Measurements from ENCODE around the gene MTRF1. TPM values are rescaled to one million over a fixed set of nuclear protein-coding genes. Genes with fewer than 3 reads are reported as not detected.
A peak's percentile ranks its signal among the peaks of the same experiment; 100 is the strongest.
"Not testable (repeated sequence)": the region's sequence is repeated elsewhere in the genome, so short reads cannot be mapped to it uniquely, and the experiment has no call there.

The MTRF1 gene
- polyA plus RNA-seq, 2 donors = 7.7 to 13.7 TPM

DNA sequence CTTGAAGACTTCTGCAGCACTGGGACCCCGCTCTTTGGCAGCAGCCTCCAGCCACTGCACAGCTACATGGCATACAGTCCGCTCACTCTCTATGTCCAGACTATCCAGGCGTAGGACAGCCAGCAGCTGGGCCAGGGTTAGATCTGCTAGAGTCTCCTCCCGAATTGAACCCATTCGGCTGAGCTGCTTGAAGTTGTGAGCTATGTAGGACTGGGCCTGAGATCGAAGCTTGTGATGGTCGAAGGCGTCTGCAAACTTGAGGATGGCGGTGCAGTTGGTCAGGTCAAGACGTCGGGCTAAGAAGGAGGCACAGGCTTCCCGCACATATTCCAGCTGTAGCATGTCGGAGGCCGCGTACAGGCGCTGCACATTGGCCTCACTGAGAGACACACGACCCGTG lies 69.9 kb downstream of the MTRF1 start:
- H3K4me1 ChIP-seq (ENCODE audit: control insufficient read depth in 2 of 2, insufficient read depth in 2 of 2, low read length in 1 of 2) = peaks cover 0 to 8% of the 10 kb centered on the region in 2 donors
- no peaks in the 10 kb centered on the region for H3K36me3 ChIP-seq (ENCODE audit: control insufficient read depth in 2 of 2, insufficient read depth in 2 of 2, low read length in 1 of 2)
- no peak overlapping the region for H3K27ac ChIP-seq (ENCODE audit: low read depth in 2 of 2, low read length in 1 of 2)
- WGBS, 2 donors = 95 to 98% methylated on average over 17 to 18 of the region's 18 CpGs
- H3K9me3 ChIP-seq (ENCODE audit: control insufficient read depth in 2 of 2, insufficient read depth in 1 of 2, low read depth in 1 of 2, low read length in 1 of 2) = no peaks in the 10 kb centered on the region
- no peaks in the 10 kb centered on the region for H3K27me3 ChIP-seq (ENCODE audit: control insufficient read depth in 1 of 2, insufficient read depth in 2 of 2, low read length in 2 of 2)
- H3K4me3 ChIP-seq (ENCODE audit: low read depth in 1 of 2, low read length in 2 of 2) = peak overlapping the region; percentile 65 to 77

DNA sequence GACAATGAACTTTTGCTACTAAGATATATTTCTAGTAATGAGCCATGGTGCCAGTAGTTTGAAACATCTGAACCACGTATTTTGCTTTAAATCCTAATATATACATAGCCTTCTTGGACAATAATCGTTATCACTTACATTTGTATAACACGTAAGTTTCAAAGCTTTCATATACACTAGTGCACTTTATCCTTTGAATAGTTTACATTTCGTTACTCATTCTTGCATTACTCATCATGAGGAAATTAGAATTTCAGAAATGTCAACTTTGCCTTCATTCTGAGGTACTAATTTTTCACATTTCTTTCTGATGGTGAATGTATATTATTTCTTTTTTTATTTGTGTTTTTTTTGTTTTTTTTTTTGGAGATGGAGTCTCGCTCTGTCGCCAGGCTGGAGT lies 74.8 kb downstream of the MTRF1 start:
- Histone ChIP-seq H3K27ac (ENCODE audit: low read depth in 2 of 2, low read length in 1 of 2) (no peak overlapping the region), H3K27me3 (ENCODE audit: control insufficient read depth in 1 of 2, insufficient read depth in 2 of 2, low read length in 2 of 2) (no peaks in the 10 kb centered on the region)
- 74 to 80% methylated on average over 6 of the region's 6 CpGs for WGBS, 2 donors

DNA sequence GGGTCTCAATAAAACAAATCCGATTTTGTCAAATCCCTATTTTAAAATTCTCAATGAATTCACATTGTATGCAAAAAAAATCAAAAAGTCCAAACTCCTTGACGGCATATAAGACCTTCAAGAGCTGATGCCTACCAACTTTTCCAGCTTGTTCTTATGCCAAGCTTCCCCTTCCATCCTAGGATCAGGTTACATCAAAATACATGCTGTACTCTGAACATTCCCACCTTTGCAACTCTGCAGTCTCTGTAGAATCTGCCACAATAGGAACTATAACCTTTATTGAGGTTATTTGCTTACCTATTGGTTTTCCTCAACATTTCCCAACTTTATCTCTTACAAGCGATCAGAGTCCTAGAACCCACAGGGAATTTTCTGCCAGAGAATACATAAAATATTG lies 76.9 kb downstream of the MTRF1 start:
- H3K4me3 ChIP-seq (ENCODE audit: low read depth in 1 of 2, low read length in 2 of 2) = no peak overlapping the region
- H3K4me1 ChIP-seq (ENCODE audit: control insufficient read depth in 2 of 2, insufficient read depth in 2 of 2, low read length in 1 of 2) = no peaks in the 10 kb centered on the region
- no peak overlapping the region for H3K27ac ChIP-seq (ENCODE audit: low read depth in 2 of 2, low read length in 1 of 2)
- no peaks in the 10 kb centered on the region for H3K27me3 ChIP-seq (ENCODE audit: control insufficient read depth in 1 of 2, insufficient read depth in 2 of 2, low read length in 2 of 2)
- H3K9me3 ChIP-seq (ENCODE audit: control insufficient read depth in 2 of 2, insufficient read depth in 1 of 2, low read depth in 1 of 2, low read length in 1 of 2) = no peaks in the 10 kb centered on the region
- WGBS, 2 donors = 91 to 95% methylated on average over 3 of the region's 3 CpGs
- no peaks in the 10 kb centered on the region for H3K36me3 ChIP-seq (ENCODE audit: control insufficient read depth in 2 of 2, insufficient read depth in 2 of 2, low read length in 1 of 2)

More for the DNA sequence above, 74.8 kb downstream of the MTRF1 start:
- H3K4me1 ChIP-seq (ENCODE audit: control insufficient read depth in 2 of 2, insufficient read depth in 2 of 2, low read length in 1 of 2) = peaks cover 0 to 3% of the 10 kb centered on the region in 2 donors
- H3K9me3 ChIP-seq (ENCODE audit: control insufficient read depth in 2 of 2, insufficient read depth in 1 of 2, low read depth in 1 of 2, low read length in 1 of 2) = no peaks in the 10 kb centered on the region
- no peak overlapping the region for H3K4me3 ChIP-seq (ENCODE audit: low read depth in 1 of 2, low read length in 2 of 2)
- H3K36me3 ChIP-seq (ENCODE audit: control insufficient read depth in 2 of 2, insufficient read depth in 2 of 2, low read length in 1 of 2) = no peaks in the 10 kb centered on the region

DNA sequence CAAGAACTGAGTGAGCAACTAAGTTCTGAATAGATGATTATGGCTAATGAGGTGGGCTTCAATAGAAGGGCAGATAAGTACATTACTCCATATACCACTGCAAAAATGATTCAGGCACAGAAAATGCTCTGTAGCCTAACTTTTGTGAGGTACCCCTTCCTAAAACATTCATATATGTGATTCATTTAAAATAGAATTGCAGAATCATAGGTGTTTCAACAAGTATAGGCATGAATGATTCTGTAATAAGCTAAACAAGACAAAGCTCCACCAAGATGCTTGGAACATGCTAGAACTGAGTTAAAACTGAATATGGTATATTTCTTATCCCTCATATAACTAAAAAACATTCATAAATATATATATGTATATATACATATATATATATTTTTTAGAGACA lies 81.1 kb downstream of the MTRF1 start:
- Histone ChIP-seq H3K36me3 (ENCODE audit: control insufficient read depth in 2 of 2, insufficient read depth in 2 of 2, low read length in 1 of 2) (no peaks in the 10 kb centered on the region), H3K4me3 (ENCODE audit: low read depth in 1 of 2, low read length in 2 of 2) (no peak overlapping the region), H3K4me1 (ENCODE audit: control insufficient read depth in 2 of 2, insufficient read depth in 2 of 2, low read length in 1 of 2) (no peaks in the 10 kb centered on the region), H3K9me3 (ENCODE audit: control insufficient read depth in 2 of 2, insufficient read depth in 1 of 2, low read depth in 1 of 2, low read length in 1 of 2) (no peaks in the 10 kb centered on the region), H3K27me3 (ENCODE audit: control insufficient read depth in 1 of 2, insufficient read depth in 2 of 2, low read length in 2 of 2) (no peaks in the 10 kb centered on the region), H3K27ac (ENCODE audit: low read depth in 2 of 2, low read length in 1 of 2) (no peak overlapping the region)

DNA sequence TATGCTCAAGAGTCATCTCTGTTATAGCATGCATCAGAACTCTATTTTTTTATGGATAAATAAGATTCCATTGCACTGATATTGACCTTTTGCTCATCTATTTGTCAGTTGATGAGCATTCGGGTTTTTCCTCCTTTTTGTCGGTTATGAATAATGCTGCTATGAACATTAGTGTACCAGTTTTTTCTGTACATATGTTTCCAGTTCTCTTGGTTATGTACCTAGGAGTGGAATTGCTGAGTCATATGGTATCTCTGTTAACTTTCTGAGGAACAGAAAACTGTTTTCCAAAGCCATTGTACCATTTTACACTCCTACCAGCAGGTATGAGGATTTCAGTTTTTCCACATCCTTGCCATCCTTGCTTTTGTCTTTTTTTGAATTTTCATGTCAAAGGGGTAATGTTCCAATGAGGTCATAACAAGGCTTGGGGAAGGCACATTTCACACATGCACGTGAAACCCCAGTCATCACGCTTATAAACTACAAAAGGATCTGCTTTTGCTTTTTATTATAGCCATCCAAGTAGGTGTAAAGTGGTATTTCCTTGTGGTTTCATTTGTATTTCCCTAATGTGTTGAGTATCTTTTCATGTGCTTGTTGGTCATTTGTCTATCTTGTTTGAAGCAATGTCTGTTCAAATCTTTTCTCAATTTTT lies 83.7 kb downstream of the MTRF1 start:
- H3K4me3 ChIP-seq (ENCODE audit: low read depth in 1 of 2, low read length in 2 of 2) = no peak overlapping the region
- 78 to 79% methylated on average over 4 of the region's 4 CpGs for WGBS, 2 donors
- H3K27me3 ChIP-seq (ENCODE audit: control insufficient read depth in 1 of 2, insufficient read depth in 2 of 2, low read length in 2 of 2) = no peaks in the 10 kb centered on the region
- H3K4me1 ChIP-seq (ENCODE audit: control insufficient read depth in 2 of 2, insufficient read depth in 2 of 2, low read length in 1 of 2) = no peaks in the 10 kb centered on the region
- no peak overlapping the region for H3K27ac ChIP-seq (ENCODE audit: low read depth in 2 of 2, low read length in 1 of 2)
- no peaks in the 10 kb centered on the region for H3K36me3 ChIP-seq (ENCODE audit: control insufficient read depth in 2 of 2, insufficient read depth in 2 of 2, low read length in 1 of 2)
- H3K9me3 ChIP-seq (ENCODE audit: control insufficient read depth in 2 of 2, insufficient read depth in 1 of 2, low read depth in 1 of 2, low read length in 1 of 2) = no peaks in the 10 kb centered on the region

DNA sequence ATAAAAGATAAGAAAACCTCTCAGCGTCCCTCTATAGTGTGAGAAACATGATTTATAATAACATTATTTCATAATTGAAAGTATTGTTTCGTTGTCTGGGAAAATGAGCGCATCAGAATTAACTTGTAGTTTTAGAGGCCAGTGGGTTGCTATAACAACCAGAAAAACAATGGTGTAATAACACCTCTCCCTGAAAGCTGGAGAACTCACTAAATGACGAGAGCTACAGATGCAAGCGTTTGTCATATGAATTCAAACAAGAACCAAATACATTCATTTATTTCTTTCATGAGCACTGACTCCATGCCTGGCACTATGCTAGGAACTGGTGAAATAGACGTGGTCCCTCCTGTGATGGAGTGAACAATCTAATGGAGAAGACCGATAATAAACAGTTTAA lies 85.3 kb downstream of the MTRF1 start:
- Histone ChIP-seq H3K27ac (ENCODE audit: low read depth in 2 of 2, low read length in 1 of 2) (no peak overlapping the region), H3K9me3 (ENCODE audit: control insufficient read depth in 2 of 2, insufficient read depth in 1 of 2, low read depth in 1 of 2, low read length in 1 of 2) (no peaks in the 10 kb centered on the region)
- WGBS, 2 donors = 73 to 79% methylated on average over 7 of the region's 7 CpGs

DNA sequence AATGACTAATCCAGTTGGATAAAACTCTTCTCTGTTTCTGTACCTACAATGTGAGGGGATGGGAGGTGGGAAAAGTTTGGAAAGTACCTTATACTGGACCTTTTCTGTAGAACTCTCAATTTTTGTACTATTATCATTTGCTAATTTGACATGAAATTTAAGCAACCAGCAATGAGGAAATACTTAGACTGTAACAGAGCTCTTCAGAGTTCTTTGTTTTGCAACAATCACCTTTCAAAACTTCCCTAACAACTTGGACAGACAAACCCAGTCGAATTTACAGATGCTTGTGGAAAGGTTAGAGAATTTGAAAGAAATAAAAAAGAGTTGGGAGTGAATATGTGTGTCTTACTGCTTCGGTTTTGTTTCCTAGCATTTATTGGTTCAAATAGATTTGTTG lies 85.8 kb downstream of the MTRF1 start:
- Histone ChIP-seq H3K4me1 (ENCODE audit: control insufficient read depth in 2 of 2, insufficient read depth in 2 of 2, low read length in 1 of 2) (no peaks in the 10 kb centered on the region), H3K36me3 (ENCODE audit: control insufficient read depth in 2 of 2, insufficient read depth in 2 of 2, low read length in 1 of 2) (no peaks in the 10 kb centered on the region), H3K27ac (ENCODE audit: low read depth in 2 of 2, low read length in 1 of 2) (no peak overlapping the region), H3K9me3 (ENCODE audit: control insufficient read depth in 2 of 2, insufficient read depth in 1 of 2, low read depth in 1 of 2, low read length in 1 of 2) (no peaks in the 10 kb centered on the region), H3K27me3 (ENCODE audit: control insufficient read depth in 1 of 2, insufficient read depth in 2 of 2, low read length in 2 of 2) (no peaks in the 10 kb centered on the region), H3K4me3 (ENCODE audit: low read depth in 1 of 2, low read length in 2 of 2) (no peak overlapping the region)
- 30 to 37% methylated on average over 2 of the region's 2 CpGs for WGBS, 2 donors

More for the DNA sequence above, 85.3 kb downstream of the MTRF1 start:
- no peak overlapping the region for H3K4me3 ChIP-seq (ENCODE audit: low read depth in 1 of 2, low read length in 2 of 2)
- no peaks in the 10 kb centered on the region for H3K36me3 ChIP-seq (ENCODE audit: control insufficient read depth in 2 of 2, insufficient read depth in 2 of 2, low read length in 1 of 2)
- H3K27me3 ChIP-seq (ENCODE audit: control insufficient read depth in 1 of 2, insufficient read depth in 2 of 2, low read length in 2 of 2) = no peaks in the 10 kb centered on the region
- no peaks in the 10 kb centered on the region for H3K4me1 ChIP-seq (ENCODE audit: control insufficient read depth in 2 of 2, insufficient read depth in 2 of 2, low read length in 1 of 2)

DNA sequence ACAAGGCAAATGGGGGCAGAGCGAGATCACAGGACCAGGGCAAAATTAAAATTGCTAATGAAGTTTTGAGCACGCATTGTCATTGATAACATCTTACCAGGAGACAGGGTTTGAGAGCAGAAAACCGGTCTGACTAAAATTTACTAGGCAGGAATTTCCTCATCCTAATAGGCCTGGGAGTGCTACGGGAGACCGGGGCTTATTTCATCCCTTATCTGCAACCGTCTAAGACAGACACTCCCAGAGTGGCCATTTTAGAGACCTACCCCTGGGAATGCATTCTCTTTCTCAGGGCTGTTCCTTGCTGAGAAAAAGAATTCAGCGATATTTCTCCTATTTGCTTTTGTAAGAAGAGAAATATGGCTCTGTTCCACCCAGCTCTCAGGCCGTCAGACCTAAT lies 87.8 kb downstream of the MTRF1 start:
- 93 to 95% methylated on average over 8 of the region's 8 CpGs for WGBS, 2 donors
- H3K4me3 ChIP-seq (ENCODE audit: low read depth in 1 of 2, low read length in 2 of 2); H3K27me3 ChIP-seq (ENCODE audit: control insufficient read depth in 1 of 2, insufficient read depth in 2 of 2, low read length in 2 of 2); H3K4me1 ChIP-seq (ENCODE audit: control insufficient read depth in 2 of 2, insufficient read depth in 2 of 2, low read length in 1 of 2); H3K36me3 ChIP-seq (ENCODE audit: control insufficient read depth in 2 of 2, insufficient read depth in 2 of 2, low read length in 1 of 2); H3K9me3 ChIP-seq (ENCODE audit: control insufficient read depth in 2 of 2, insufficient read depth in 1 of 2, low read depth in 1 of 2, low read length in 1 of 2); H3K27ac ChIP-seq (ENCODE audit: low read depth in 2 of 2, low read length in 1 of 2): not testable (repeated sequence)

Other genes with a start within 250 kb of the MTRF1 start
- 10 to 100 TPM; 12.1 to 34.0 TPM for gene ELF1, start 244.3 kb downstream of the MTRF1 start, polyA plus RNA-seq
- gene WBP4, start 202.1 kb downstream of the MTRF1 start, polyA plus RNA-seq = 1 to 10 TPM; 7.8 to 9.5 TPM
- gene KBTBD6, start 130.8 kb downstream of the MTRF1 start, polyA plus RNA-seq = 1 to 10 TPM; 1.2 to 1.5 TPM
- 1 to 10 TPM; 1.4 to 1.8 TPM for gene KBTBD7, start 69.0 kb downstream of the MTRF1 start, polyA plus RNA-seq
- 1 to 10 TPM; 6.6 to 9.3 TPM for gene NAA16, start 47.7 kb upstream of the MTRF1 start, polyA plus RNA-seq
- gene RGCC, start 194.0 kb upstream of the MTRF1 start, polyA plus RNA-seq = 1 to 10 TPM; 7.9 to 8.0 TPM